Stimulated activated naive CD4-positive, alpha-beta T cell treated with Interleukin-2 at 50 U/mL for 16 hours (primary cell): ENCODE data around the gene DEPDC5.

Experiments
- DNase-seq: peaks from one replicate; lab custom pipeline; 2025; lab: John Stamatoyannopoulos, UW

The DEPDC5 gene

GRCh38 chr22:31852691-31853421 lies 99.0 kb downstream of the DEPDC5 start:
- no peak for DNase-seq

- DNase-seq: no peak
Measured at GRCh38 chr22:31853736-31854495, 100.1 kb downstream of the DEPDC5 start.

DNA sequence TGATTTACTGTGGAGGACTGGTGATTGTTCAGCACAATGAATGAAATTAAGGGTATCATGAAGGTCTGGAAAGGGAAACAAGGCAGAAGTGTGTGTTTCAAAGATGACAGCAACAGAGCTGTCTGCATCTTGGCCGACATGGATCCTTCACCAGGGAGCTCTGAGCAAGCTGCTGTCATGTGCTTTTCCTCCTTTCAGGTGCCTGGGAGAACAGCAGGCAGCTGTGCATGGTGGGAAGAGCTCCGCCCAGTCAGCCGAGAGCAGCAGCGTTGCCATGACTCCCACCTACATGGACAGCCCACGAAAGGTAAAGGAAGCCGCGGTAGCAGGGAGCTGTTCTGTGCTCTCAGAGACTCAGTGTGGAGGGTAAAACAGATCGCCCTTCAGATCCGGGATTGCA lies 103.4 kb downstream of the DEPDC5 start:
- DNase-seq: no peak

GRCh38 chr22:31861226-31861840 lies 107.5 kb downstream of the DEPDC5 start:
- DNase-seq: no peak

DNA sequence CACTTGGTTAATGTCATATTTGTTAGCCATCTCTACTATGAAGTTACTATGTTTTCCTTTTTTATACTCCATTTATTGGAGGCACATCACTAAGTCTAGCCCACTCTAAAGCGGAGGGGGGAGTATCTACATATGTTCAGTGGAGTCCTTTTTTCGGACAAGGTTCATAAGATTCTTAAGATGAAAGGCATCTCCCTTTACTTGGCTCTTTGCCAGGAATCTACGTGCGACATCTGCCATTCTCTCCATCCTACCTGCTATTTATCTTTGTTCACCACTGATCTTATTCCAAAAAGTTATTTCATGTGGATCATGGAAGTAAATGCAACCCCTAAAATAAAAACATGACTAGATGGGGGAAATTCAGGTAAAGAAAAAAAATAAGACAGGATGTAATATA lies 113.1 kb downstream of the DEPDC5 start:
- no peak for DNase-seq

DNA sequence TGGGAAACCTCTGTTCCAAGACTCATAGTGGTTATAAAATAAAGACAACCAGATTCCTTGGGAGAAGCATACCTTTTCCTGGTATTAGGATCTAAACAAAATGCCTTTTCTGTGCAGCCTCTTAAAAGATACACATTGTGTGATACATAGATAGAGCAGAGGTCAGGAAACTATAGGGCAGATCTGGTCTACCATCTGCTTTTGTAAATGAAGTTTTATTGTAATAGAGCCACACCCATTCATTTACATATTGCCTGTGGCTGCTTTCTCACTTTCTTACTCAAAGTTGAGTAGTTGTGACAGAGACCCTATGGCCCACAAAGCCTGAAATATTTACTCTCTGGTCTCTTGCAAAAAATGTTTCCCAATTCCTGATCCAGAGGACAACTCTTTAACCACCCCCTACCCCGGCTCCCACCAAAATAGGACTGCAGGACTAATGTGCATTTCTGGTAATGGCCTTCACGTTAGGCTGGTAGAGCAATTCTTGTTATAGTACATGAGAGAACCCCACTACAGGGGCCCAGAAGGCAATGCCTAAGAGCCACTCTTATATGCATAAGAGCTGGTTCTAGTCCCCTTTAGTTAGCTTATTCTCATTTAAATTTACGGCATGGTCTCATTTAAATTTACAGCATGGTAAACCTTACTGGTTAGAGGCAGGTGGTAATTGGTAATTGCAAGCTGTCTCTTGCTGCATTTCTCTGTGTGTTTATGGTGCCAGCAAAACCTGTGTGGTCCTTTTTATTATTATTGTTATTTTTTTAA lies 113.8 kb downstream of the DEPDC5 start:
- DNase-seq: no peak

DNA sequence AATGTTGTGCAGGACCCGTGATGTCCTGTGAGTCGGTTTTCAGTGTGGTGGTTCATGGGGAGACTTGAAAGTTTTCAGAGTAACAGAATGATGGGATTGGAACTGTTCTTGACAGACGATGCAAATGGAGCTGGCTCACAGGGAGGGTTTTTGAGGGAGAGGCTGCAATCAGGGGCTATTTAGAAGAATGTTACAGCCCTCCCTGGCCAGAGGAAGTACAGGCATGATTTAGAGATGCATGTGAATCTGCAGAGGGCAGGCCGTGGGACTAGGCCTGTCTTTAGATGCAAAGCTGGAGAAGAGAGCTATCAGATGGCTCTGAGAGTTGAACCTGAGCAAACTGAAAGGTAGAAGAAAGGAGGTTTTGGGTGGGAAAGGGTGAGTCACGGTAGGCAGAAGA lies 115.9 kb downstream of the DEPDC5 start:
- DNase-seq: no peak

DNA sequence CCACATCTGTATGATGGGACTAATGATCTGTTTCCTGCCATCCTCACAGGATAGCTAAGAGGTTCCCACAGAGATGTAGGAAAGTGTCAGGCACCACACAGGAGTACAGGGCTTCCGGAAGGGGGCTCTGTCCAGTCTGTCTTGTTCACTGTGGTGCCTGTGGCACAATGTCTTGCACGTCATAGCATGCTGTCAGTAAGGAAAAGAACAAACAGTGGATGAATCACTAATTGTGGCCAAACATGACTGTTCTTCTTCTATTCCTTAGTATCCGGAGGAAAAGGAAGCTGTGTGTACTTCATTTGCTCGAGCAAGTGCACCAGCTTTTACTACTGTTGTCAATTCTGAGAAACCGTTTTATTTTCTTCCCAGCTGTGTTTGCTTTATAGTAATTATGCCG lies 117.1 kb downstream of the DEPDC5 start:
- DNase-seq: no peak

GRCh38 chr22:31871480-31871879 lies 117.7 kb downstream of the DEPDC5 start:
- DNase-seq: no peak

DNA sequence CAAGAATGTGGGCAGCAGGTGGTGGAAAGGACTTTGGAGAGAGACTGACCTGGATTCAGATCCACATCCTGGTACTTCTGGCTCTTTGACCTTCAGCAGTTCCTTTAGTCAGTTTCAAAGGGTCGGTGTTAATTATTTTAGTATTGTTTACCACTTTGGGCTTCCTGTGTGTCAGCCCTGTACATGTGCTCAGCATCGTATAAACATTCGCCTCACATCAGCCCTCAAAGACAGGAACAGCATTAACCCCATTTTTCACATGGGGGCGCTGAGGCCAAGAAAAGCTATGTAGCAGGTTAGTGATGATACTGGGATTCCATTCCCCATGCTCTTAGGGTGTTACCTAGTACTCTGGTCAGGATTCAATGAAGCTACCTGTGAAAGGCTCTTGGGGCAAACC lies 118.4 kb downstream of the DEPDC5 start:
- no peak for DNase-seq

GRCh38 chr22:31874821-31875220 lies 121.0 kb downstream of the DEPDC5 start:
- DNase-seq: no peak

GRCh38 chr22:31876156-31876920 lies 122.5 kb downstream of the DEPDC5 start:
- DNase-seq: no peak

- DNase-seq: no peak
Measured at GRCh38 chr22:31879585-31879984, 125.8 kb downstream of the DEPDC5 start.

- no peak for DNase-seq
Measured at GRCh38 chr22:31881200-31881599, 127.4 kb downstream of the DEPDC5 start.

DNA sequence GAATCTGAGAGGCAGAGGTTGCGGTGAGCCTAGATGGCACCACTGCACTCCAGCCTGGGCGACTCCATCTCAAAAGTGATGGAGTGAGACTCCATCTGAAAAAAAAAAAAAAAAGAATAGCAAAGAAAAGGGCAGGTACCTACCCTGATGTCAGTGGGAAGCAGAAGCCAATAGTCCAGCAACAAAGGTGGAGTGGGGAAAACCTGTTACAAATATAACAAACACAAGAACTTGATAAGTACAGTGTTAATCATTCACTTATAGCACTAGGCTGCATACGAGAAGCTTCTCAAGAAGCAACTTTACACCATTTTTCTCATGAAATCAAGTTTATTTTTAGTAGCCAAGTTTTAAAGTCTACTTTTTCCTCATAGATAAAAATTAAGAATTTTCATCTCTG lies 128.0 kb downstream of the DEPDC5 start:
- DNase-seq: no peak

GRCh38 chr22:31882971-31883370 lies 129.2 kb downstream of the DEPDC5 start:
- DNase-seq: no peak

DNA sequence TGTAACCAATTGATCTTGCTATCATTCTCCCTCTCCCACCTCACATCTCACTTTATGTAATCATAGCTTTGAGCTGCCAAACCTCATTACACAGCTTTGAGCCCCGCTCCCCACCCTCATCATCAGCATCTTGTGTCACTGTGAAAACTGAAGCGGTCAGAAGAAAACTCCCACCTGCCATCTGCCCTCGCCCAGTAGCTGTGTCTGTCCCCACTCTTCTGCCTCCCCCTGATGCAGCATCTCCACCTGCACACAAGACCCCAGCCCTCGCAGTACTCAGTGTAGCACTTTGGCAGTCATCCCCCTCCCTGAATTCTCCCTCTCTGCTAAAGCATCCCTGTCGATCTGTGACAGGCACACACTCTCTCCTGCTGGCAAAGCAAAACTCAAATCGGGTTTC lies 130.2 kb downstream of the DEPDC5 start:
- DNase-seq: no peak

DNA sequence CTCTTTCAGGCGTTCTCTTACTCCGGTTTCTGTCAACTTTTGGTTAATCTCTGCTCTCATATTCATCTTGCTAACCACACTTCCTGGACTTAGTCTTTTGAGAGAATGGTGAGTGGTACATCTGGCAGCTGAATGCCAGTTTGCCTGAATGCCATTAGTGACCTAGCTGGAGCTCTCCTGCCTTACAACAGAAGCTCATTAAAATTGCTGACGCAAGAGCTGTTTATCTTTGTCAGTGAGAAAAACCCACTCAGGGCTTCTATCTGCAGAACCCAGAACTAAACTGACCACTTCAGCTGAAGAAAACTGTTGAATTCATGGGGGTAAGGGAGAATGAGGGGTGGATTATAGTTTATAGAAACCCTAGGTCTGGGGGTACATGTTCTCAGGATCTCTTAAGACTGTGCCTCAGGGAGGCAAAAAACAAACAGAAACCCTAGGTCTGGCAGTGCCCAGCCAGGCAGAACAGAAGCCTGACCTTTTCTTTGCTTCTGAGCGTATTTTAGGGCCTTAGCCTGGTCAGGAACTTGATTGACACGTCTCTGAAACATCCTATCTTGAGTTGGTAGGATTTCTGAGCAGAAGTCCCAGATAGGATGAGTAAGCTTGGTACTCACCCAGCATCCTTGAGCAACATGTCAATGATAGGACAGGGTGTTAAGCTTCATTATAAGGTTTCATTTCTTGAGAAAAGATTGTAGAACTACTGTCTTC lies 137.7 kb downstream of the DEPDC5 start:
- DNase-seq: no peak

DNA sequence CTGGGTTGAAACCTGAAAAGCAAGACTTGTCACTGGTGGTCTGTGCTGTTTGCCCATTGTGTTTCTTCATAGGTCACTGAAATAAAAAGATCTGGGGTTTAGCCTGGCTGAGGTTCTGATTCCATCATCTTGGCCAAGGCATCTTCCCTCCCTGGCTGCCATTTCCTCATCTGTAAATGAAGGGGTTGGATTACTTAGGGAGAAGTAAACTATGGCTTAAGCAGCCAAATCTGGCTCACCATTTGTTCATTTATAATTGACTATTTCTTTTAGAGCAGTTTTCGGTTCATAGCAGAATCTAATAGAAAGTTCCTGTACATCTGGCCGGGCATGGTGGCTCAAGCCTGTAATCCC lies 138.2 kb downstream of the DEPDC5 start:
- DNase-seq: no peak

DNA sequence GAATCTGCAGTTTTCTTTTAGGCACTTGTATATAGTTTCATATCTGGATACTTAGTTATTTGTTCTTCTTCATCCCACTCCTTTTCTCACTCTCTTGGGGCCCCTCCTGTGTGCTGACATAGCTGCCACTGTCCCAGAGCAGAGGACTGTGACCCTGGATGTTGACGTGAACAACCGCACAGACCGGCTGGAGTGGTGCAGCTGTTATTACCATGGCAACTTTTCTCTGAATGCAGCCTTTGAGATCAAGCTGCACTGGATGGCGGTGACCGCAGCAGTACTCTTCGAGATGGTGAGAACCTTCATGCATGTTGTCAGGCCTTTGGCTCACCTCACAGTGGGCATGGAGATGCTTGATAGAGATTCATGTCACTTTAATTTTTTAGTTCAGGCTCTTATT lies 139.6 kb downstream of the DEPDC5 start:
- no peak for DNase-seq
